Testis (tissue), 3 donors: ENCODE data around the gene MED25. TPM values are rescaled to one million over a fixed set of nuclear protein-coding genes. Genes with fewer than 3 reads are reported as not detected.

ENCODE experiments used
- DNase-seq: peaks from one replicate; pipeline ENCODE4 v3.0.0-alpha.2; 2019
- H3K27ac ChIP-seq, 2 donors: fragments of 200-600 bp; sonication (generic); one replicate each; pipeline ENCODE4 v1.5.1; 2019
- H3K27me3 ChIP-seq: fragments of 200-600 bp; sonication (generic); one replicate; pipeline ENCODE4 v1.5.1; 2019
- H3K36me3 ChIP-seq: fragments of 200-600 bp; sonication (generic); one replicate; pipeline ENCODE4 v1.5.1; 2017; ENCODE audit warnings: low read depth; ENCODE audit errors: missing control alignments
- H3K4me1 ChIP-seq: fragments of 200-600 bp; sonication (generic); one replicate; pipeline ENCODE4 v1.5.1; 2019
- H3K4me3 ChIP-seq, 2 donors: fragments of 200-600 bp; sonication (generic); one replicate each; pipeline ENCODE4 v1.5.1; 2017 to 2019
- H3K9me3 ChIP-seq: fragments of 200-600 bp; sonication (generic); one replicate; pipeline ENCODE4 v1.5.1; 2017
- POLR2A ChIP-seq: fragments of 450-650 bp; IDR thresholded peaks from one replicate; pipeline ENCODE4 v1.6.1; 2017; ENCODE audit warnings: antibody characterized with exemption, mild to moderate bottlenecking, moderate library complexity
- WGBS, 2 donors: methylation state at CpG; one replicate each; pipeline ENCODE4 v1.1.5; 2018; 5-methylcytosine and 5-hydroxymethylcytosine counted together
- intact Hi-C: fragments of 100-400 bp; cut with DNase I; formaldehyde crosslinking; loops from one replicate; pipeline ENCODE4 v1.15.1; 2023; ENCODE audit warnings: low total_unique reads
- polyA plus RNA-seq: library from polyadenylated mRNA; stranded (reverse); fragments of 350-450 nt; fragmentation: Illumina TruSeq; extraction: RNeasy Lipid Tissue Mini Kit (QIAGEN cat#74804); gene quantifications from one replicate; pipeline ENCODE4 v1.2.3, GENCODE V29; 2014; ENCODE audit warnings: low read depth, low replicate concordance; ENCODE audit not compliant: insufficient read depth
- total RNA-seq, 2 donors: library from RNA; depleted of rRNA; stranded (reverse); fragments of >200 nt; gene quantifications; one replicate each; pipeline ENCODE4 v1.2.3, GENCODE V29; 2016
- TF ChIP-seq, protein P1 (sequence below), 3 experiments: fragments of 450-650 bp in 2 of 3; fragments of 200-600 bp in 1 of 3; sonication (generic) in 1 of 3; IDR thresholded peaks; one replicate each; pipeline ENCODE4 v1.5.1; 2016 to 2019; ENCODE audit warnings: antibody characterized with exemption in 3 of 3, mild to moderate bottlenecking in 2 of 3, moderate library complexity in 1 of 3

MED25 gene
- total and polyA plus RNA-seq, 3 donors from 2014 or later, result 156 to 246 (median 244) TPM

DNA sequence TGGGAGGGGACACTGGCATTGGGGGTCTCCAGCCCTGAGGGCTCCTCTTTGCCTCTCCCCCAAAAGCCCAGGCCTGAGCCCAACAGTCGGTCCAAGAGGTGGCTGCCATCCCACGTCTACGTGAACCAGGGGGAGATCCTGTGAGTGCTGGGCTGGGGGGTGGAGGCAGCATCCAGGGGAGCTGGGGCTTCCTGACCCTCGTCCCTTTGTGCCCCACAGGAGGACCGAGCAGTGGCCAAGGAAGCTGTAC lies 39.7 kb downstream of the MED25 start:
- TF ChIP-seq, protein P1, sequence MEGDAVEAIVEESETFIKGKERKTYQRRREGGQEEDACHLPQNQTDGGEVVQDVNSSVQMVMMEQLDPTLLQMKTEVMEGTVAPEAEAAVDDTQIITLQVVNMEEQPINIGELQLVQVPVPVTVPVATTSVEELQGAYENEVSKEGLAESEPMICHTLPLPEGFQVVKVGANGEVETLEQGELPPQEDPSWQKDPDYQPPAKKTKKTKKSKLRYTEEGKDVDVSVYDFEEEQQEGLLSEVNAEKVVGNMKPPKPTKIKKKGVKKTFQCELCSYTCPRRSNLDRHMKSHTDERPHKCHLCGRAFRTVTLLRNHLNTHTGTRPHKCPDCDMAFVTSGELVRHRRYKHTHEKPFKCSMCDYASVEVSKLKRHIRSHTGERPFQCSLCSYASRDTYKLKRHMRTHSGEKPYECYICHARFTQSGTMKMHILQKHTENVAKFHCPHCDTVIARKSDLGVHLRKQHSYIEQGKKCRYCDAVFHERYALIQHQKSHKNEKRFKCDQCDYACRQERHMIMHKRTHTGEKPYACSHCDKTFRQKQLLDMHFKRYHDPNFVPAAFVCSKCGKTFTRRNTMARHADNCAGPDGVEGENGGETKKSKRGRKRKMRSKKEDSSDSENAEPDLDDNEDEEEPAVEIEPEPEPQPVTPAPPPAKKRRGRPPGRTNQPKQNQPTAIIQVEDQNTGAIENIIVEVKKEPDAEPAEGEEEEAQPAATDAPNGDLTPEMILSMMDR (IDR thresholded peaks at IDR 0.05), result no peak
- no peak for TF ChIP-seq POLR2A
- 71% methylated on average over 5 of the region's 5 CpGs; no CpG with 5 or more reads in 1 of the 2 donors for WGBS, 2 donors
- no peaks in the 10 kb centered on the region for H3K36me3 ChIP-seq
- H3K4me1 ChIP-seq, result peaks cover 62% of the 10 kb centered on the region
- H3K9me3 ChIP-seq, result no peaks in the 10 kb centered on the region
- H3K4me3 ChIP-seq, result no peak overlapping the region
- intact Hi-C loops, result no loop called here
- H3K27me3 ChIP-seq, result no peaks in the 10 kb centered on the region
- DNase-seq, result no peak
- peak overlapping the region; percentile 55 to 94 for H3K27ac ChIP-seq

- 51 to 60% methylated on average over 1 to 37 of the region's 37 CpGs for WGBS, 2 donors
- Histone ChIP-seq H3K9me3 (no peaks in the 10 kb centered on the region), H3K4me3 (no peak overlapping the region), H3K27me3 (no peaks in the 10 kb centered on the region), H3K4me1 (peaks cover 61% of the 10 kb centered on the region), H3K27ac (peak overlapping the region; percentile 89 to 94), H3K36me3 (no peaks in the 10 kb centered on the region)
- TF ChIP-seq POLR2A, result no peak
- TF ChIP-seq, protein P1 (IDR thresholded peaks at IDR 0.05), result no peak
- peak; percentile 82 for DNase-seq
- intact Hi-C loops, result no loop called here
Observed at GRCh38 chr19:49858088-49858985, 40.2 kb downstream of the MED25 start.

- H3K9me3 ChIP-seq, result no peaks in the 10 kb centered on the region
- TF ChIP-seq POLR2A, result no peak
- TF ChIP-seq, protein P1 (IDR thresholded peaks at IDR 0.05), result no peak
- H3K27me3 ChIP-seq, result no peaks in the 10 kb centered on the region
- DNase-seq, result peak; percentile 54
- peaks cover 55% of the 10 kb centered on the region for H3K4me1 ChIP-seq
- intact Hi-C loops, result no loop called here
- H3K27ac ChIP-seq, result peak overlapping the region; percentile 89 to 94
- 51 to 85% methylated on average over 12 to 22 of the region's 22 CpGs for WGBS, 2 donors
- no peak overlapping the region for H3K4me3 ChIP-seq
- H3K36me3 ChIP-seq, result no peaks in the 10 kb centered on the region
Observed at GRCh38 chr19:49859682-49860335, 41.7 kb downstream of the MED25 start.

DNA sequence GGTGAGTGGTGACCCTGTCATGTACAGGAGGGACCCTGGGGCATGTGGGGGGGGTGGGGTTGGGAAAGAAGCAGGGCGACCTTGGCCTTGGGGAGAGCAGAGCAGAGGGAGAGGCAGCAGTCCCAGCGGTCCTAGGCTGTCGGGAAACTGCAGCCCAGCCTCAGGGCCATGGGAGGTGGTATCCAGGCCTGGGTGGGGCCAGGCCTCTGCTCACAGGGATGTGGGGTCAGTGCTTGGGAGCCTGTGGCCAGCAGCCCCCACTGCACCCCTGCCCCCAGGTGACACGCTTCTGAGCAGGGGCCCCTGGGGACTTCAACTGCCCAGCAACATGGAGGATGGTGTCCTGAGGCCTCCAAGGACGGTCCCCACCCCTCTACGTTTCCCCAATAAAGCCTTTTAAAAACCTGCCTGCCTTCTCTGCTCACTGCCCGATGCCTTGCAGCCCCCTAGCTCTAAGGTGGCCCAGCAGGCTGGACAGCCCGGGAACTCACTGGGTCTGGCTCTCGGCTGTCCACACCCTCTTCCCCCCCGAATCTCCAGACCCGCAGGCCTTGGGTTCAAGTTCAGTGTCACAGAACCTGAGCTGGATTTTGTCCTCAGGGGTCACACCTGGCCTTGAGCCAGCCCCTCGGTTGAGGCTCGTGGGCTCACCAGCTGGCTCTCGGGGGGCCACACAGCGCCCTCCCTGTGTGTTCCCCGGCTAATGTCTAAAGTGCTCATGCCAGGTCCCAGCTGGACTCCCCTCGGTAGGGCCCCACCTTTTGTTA lies 42.4 kb downstream of the MED25 start:
- no peaks in the 10 kb centered on the region for H3K9me3 ChIP-seq
- WGBS, 2 donors, result 43 to 49% methylated on average over 10 to 17 of the region's 17 CpGs
- DNase-seq, result no peak
- intact Hi-C loops, result no loop called here
- peaks cover 63% of the 10 kb centered on the region for H3K4me1 ChIP-seq
- H3K36me3 ChIP-seq, result no peaks in the 10 kb centered on the region
- H3K27me3 ChIP-seq, result no peaks in the 10 kb centered on the region
- TF ChIP-seq, protein P1 (IDR thresholded peaks at IDR 0.05), result no peak
- TF ChIP-seq POLR2A, result no peak
- no peak overlapping the region for H3K4me3 ChIP-seq
- H3K27ac ChIP-seq, result peak overlapping the region; percentile 89 to 94
